ENCODE results near the gene DISP3.

The DISP3 gene

GRCh38 chr1:11443043-11443442, 35.9 kb upstream of the DISP3 start:
- Histone ChIP-seq H3K27me3 (ENCODE audit: control insufficient read depth in 1 of 2, insufficient read depth in 2 of 2, low read length in 2 of 2) (peaks cover 20 to 29% of the 10 kb centered on the region in 2 donors), H3K9ac (ENCODE audit: low read length in 2 of 2) (no peak overlapping the region), H3K4me1 (ENCODE audit: control insufficient read depth, insufficient read depth, low read length) (no peaks in the 10 kb centered on the region)

GRCh38 chr1:11443961-11444658, 34.8 kb upstream of the DISP3 start:
- no peak overlapping the region for H3K4me3 ChIP-seq (ENCODE audit: low read length in 2 of 2)
- H3K36me3 ChIP-seq (ENCODE audit: control insufficient read depth in 2 of 2, insufficient read depth in 2 of 2, low read length in 2 of 2): no peaks in the 10 kb centered on the region
- peaks cover 13 to 33% of the 10 kb centered on the region in 2 donors for H3K27me3 ChIP-seq (ENCODE audit: control insufficient read depth in 1 of 2, insufficient read depth in 2 of 2, low read length in 2 of 2)
- H3K4me1 ChIP-seq (ENCODE audit: control insufficient read depth, insufficient read depth, low read length): no peaks in the 10 kb centered on the region
- H3K27ac ChIP-seq (ENCODE audit: low read length): no peak overlapping the region
- H3K9ac ChIP-seq (ENCODE audit: low read length in 2 of 2): no peak overlapping the region
- no peaks in the 10 kb centered on the region for H3K9me3 ChIP-seq (ENCODE audit: control insufficient read depth in 2 of 2, low read length in 2 of 2)

More at GRCh38 chr1:11443043-11443442, 35.9 kb upstream of the DISP3 start:
- H3K4me3 ChIP-seq (ENCODE audit: low read length in 2 of 2): no peak overlapping the region
- no peaks in the 10 kb centered on the region for H3K36me3 ChIP-seq (ENCODE audit: control insufficient read depth in 2 of 2, insufficient read depth in 2 of 2, low read length in 2 of 2)
- no peak overlapping the region for H3K27ac ChIP-seq (ENCODE audit: low read length)
- no peaks in the 10 kb centered on the region for H3K9me3 ChIP-seq (ENCODE audit: control insufficient read depth in 2 of 2, low read length in 2 of 2)

- peaks cover 16 to 34% of the 10 kb centered on the region in 2 donors for H3K27me3 ChIP-seq (ENCODE audit: control insufficient read depth in 1 of 2, insufficient read depth in 2 of 2, low read length in 2 of 2)
Measured at GRCh38 chr1:11444907-11445306, 34.0 kb upstream of the DISP3 start.

GRCh38 chr1:11447903-11448302, 31.1 kb upstream of the DISP3 start:
- H3K9ac ChIP-seq (ENCODE audit: low read length in 2 of 2): no peak overlapping the region
- no peaks in the 10 kb centered on the region for H3K4me1 ChIP-seq (ENCODE audit: control insufficient read depth, insufficient read depth, low read length)
- no peak overlapping the region for H3K4me3 ChIP-seq (ENCODE audit: low read length in 2 of 2)
- no peaks in the 10 kb centered on the region for H3K36me3 ChIP-seq (ENCODE audit: control insufficient read depth in 2 of 2, insufficient read depth in 2 of 2, low read length in 2 of 2)
- no peak overlapping the region for H3K27ac ChIP-seq (ENCODE audit: low read length)
- H3K9me3 ChIP-seq (ENCODE audit: control insufficient read depth in 2 of 2, low read length in 2 of 2): no peaks in the 10 kb centered on the region
- H3K27me3 ChIP-seq (ENCODE audit: control insufficient read depth in 1 of 2, insufficient read depth in 2 of 2, low read length in 2 of 2): peaks cover 13 to 27% of the 10 kb centered on the region in 2 donors

More at GRCh38 chr1:11444907-11445306, 34.0 kb upstream of the DISP3 start:
- H3K4me3 ChIP-seq (ENCODE audit: low read length in 2 of 2): no peak overlapping the region
- no peaks in the 10 kb centered on the region for H3K9me3 ChIP-seq (ENCODE audit: control insufficient read depth in 2 of 2, low read length in 2 of 2)
- H3K36me3 ChIP-seq (ENCODE audit: control insufficient read depth in 2 of 2, insufficient read depth in 2 of 2, low read length in 2 of 2): no peaks in the 10 kb centered on the region
- H3K9ac ChIP-seq (ENCODE audit: low read length in 2 of 2): no peak overlapping the region
- H3K27ac ChIP-seq (ENCODE audit: low read length): no peak overlapping the region
- no peaks in the 10 kb centered on the region for H3K4me1 ChIP-seq (ENCODE audit: control insufficient read depth, insufficient read depth, low read length)

- Histone ChIP-seq H3K36me3 (ENCODE audit: control insufficient read depth in 2 of 2, insufficient read depth in 2 of 2, low read length in 2 of 2) (no peaks in the 10 kb centered on the region), H3K4me3 (ENCODE audit: low read length in 2 of 2) (no peak overlapping the region), H3K27ac (ENCODE audit: low read length) (no peak overlapping the region), H3K4me1 (ENCODE audit: control insufficient read depth, insufficient read depth, low read length) (no peaks in the 10 kb centered on the region), H3K9me3 (ENCODE audit: control insufficient read depth in 2 of 2, low read length in 2 of 2) (no peaks in the 10 kb centered on the region), H3K9ac (ENCODE audit: low read length in 2 of 2) (no peak overlapping the region), H3K27me3 (ENCODE audit: control insufficient read depth in 1 of 2, insufficient read depth in 2 of 2, low read length in 2 of 2) (peaks cover 14 to 31% of the 10 kb centered on the region in 2 donors)
Measured at GRCh38 chr1:11448373-11449099, 30.4 kb upstream of the DISP3 start.

- Histone ChIP-seq H3K36me3 (ENCODE audit: control insufficient read depth in 2 of 2, insufficient read depth in 2 of 2, low read length in 2 of 2) (no peaks in the 10 kb centered on the region), H3K4me3 (ENCODE audit: low read length in 2 of 2) (no peak overlapping the region), H3K27me3 (ENCODE audit: control insufficient read depth in 1 of 2, insufficient read depth in 2 of 2, low read length in 2 of 2) (peaks cover 19 to 36% of the 10 kb centered on the region in 2 donors), H3K9ac (ENCODE audit: low read length in 2 of 2) (no peak overlapping the region), H3K9me3 (ENCODE audit: control insufficient read depth in 2 of 2, low read length in 2 of 2) (no peaks in the 10 kb centered on the region), H3K27ac (ENCODE audit: low read length) (no peak overlapping the region), H3K4me1 (ENCODE audit: control insufficient read depth, insufficient read depth, low read length) (no peaks in the 10 kb centered on the region)
Measured at GRCh38 chr1:11449100-11449403, 29.9 kb upstream of the DISP3 start.

- Histone ChIP-seq H3K27ac (ENCODE audit: low read length) (no peak overlapping the region), H3K4me3 (ENCODE audit: low read length in 2 of 2) (no peak overlapping the region), H3K9ac (ENCODE audit: low read length in 2 of 2) (no peak overlapping the region), H3K4me1 (ENCODE audit: control insufficient read depth, insufficient read depth, low read length) (no peaks in the 10 kb centered on the region), H3K27me3 (ENCODE audit: control insufficient read depth in 1 of 2, insufficient read depth in 2 of 2, low read length in 2 of 2) (peaks cover 24 to 41% of the 10 kb centered on the region in 2 donors), H3K36me3 (ENCODE audit: control insufficient read depth in 2 of 2, insufficient read depth in 2 of 2, low read length in 2 of 2) (no peaks in the 10 kb centered on the region), H3K9me3 (ENCODE audit: control insufficient read depth in 2 of 2, low read length in 2 of 2) (no peaks in the 10 kb centered on the region)
Measured at GRCh38 chr1:11450310-11450709, 28.6 kb upstream of the DISP3 start.

- Histone ChIP-seq H3K9ac (ENCODE audit: low read length in 2 of 2) (no peak overlapping the region), H3K27me3 (ENCODE audit: control insufficient read depth in 1 of 2, insufficient read depth in 2 of 2, low read length in 2 of 2) (peaks cover 26 to 45% of the 10 kb centered on the region in 2 donors), H3K4me1 (ENCODE audit: control insufficient read depth, insufficient read depth, low read length) (no peaks in the 10 kb centered on the region), H3K4me3 (ENCODE audit: low read length in 2 of 2) (no peak overlapping the region), H3K9me3 (ENCODE audit: control insufficient read depth in 2 of 2, low read length in 2 of 2) (no peaks in the 10 kb centered on the region), H3K36me3 (ENCODE audit: control insufficient read depth in 2 of 2, insufficient read depth in 2 of 2, low read length in 2 of 2) (no peaks in the 10 kb centered on the region), H3K27ac (ENCODE audit: low read length) (no peak overlapping the region)
Measured at GRCh38 chr1:11453742-11454491, 25.0 kb upstream of the DISP3 start.

- Histone ChIP-seq H3K36me3 (ENCODE audit: control insufficient read depth in 2 of 2, insufficient read depth in 2 of 2, low read length in 2 of 2) (no peaks in the 10 kb centered on the region), H3K9ac (ENCODE audit: low read length in 2 of 2) (no peak overlapping the region), H3K9me3 (ENCODE audit: control insufficient read depth in 2 of 2, low read length in 2 of 2) (no peaks in the 10 kb centered on the region), H3K27ac (ENCODE audit: low read length) (no peak overlapping the region), H3K4me1 (ENCODE audit: control insufficient read depth, insufficient read depth, low read length) (no peaks in the 10 kb centered on the region), H3K27me3 (ENCODE audit: control insufficient read depth in 1 of 2, insufficient read depth in 2 of 2, low read length in 2 of 2) (peaks cover 30 to 52% of the 10 kb centered on the region in 2 donors), H3K4me3 (ENCODE audit: low read length in 2 of 2) (no peak overlapping the region)
Measured at GRCh38 chr1:11455967-11456570, 22.9 kb upstream of the DISP3 start.

GRCh38 chr1:11456965-11457364, 22.0 kb upstream of the DISP3 start:
- no peaks in the 10 kb centered on the region for H3K9me3 ChIP-seq (ENCODE audit: control insufficient read depth in 2 of 2, low read length in 2 of 2)
- no peaks in the 10 kb centered on the region for H3K36me3 ChIP-seq (ENCODE audit: control insufficient read depth in 2 of 2, insufficient read depth in 2 of 2, low read length in 2 of 2)
- no peak overlapping the region for H3K9ac ChIP-seq (ENCODE audit: low read length in 2 of 2)
- no peak overlapping the region for H3K27ac ChIP-seq (ENCODE audit: low read length)
- no peaks in the 10 kb centered on the region for H3K4me1 ChIP-seq (ENCODE audit: control insufficient read depth, insufficient read depth, low read length)
- no peak overlapping the region for H3K4me3 ChIP-seq (ENCODE audit: low read length in 2 of 2)
- H3K27me3 ChIP-seq (ENCODE audit: control insufficient read depth in 1 of 2, insufficient read depth in 2 of 2, low read length in 2 of 2): peaks cover 30 to 58% of the 10 kb centered on the region in 2 donors

All from stomach smooth muscle (tissue), 2 donors.